GM18907 (cell line): ENCODE results near the gene ACAT1.
"Not testable (repeated sequence)": the region's sequence is repeated elsewhere in the genome, so short reads cannot be mapped to it uniquely, and the experiment has no call there.

Experiments used
- ATAC-seq: cut with Tn5 transposase; IDR thresholded peaks from one replicate; pipeline ENCODE4 v1.9.1; 2021; ENCODE audit warnings: mild to moderate bottlenecking, moderate library complexity; ENCODE audit not compliant: unreplicated experiment

Gene ACAT1

GRCh38 chr11:108142304-108142703, 20.9 kb downstream of the ACAT1 start:
- ATAC-seq: no peak

GRCh38 chr11:108144615-108145014, 23.2 kb downstream of the ACAT1 start:
- ATAC-seq: no peak

- ATAC-seq: no peak
Measured at GRCh38 chr11:108147150-108147549, 25.8 kb downstream of the ACAT1 start.

- ATAC-seq: no peak
Measured at GRCh38 chr11:108148556-108148955, 27.2 kb downstream of the ACAT1 start.

- ATAC-seq: no peak
Measured at GRCh38 chr11:108154591-108154990, 33.2 kb downstream of the ACAT1 start.

GRCh38 chr11:108160970-108161566, 39.7 kb downstream of the ACAT1 start:
- ATAC-seq: peak; percentile 99

GRCh38 chr11:108162878-108163277, 41.5 kb downstream of the ACAT1 start:
- ATAC-seq: not testable (repeated sequence)

GRCh38 chr11:108167624-108168023, 46.3 kb downstream of the ACAT1 start:
- no peak for ATAC-seq

- no peak for ATAC-seq
Measured at GRCh38 chr11:108170184-108170583, 48.8 kb downstream of the ACAT1 start.

- no peak for ATAC-seq
Measured at GRCh38 chr11:108177570-108177969, 56.2 kb downstream of the ACAT1 start.

GRCh38 chr11:108193725-108194124, 72.4 kb downstream of the ACAT1 start:
- no peak for ATAC-seq

- ATAC-seq: no peak
Measured at GRCh38 chr11:108196901-108197300, 75.5 kb downstream of the ACAT1 start.
